IPS DF 6.9 (cell line): ENCODE measurements around the gene AADACL3.

ENCODE experiments used
- DNase-seq: peaks from one replicate; pipeline ENCODE4 v3.0.0-alpha.2; 2013; ENCODE audit warnings: low read depth, low spot score
- H3K27ac ChIP-seq: one replicate; pipeline ENCODE4 v1.5.1; 2013; ENCODE audit warnings: low read length, control low read depth
- H3K27me3 ChIP-seq: 2 replicates; pipeline ENCODE4 v1.6.1; 2013; ENCODE audit warnings: mild to moderate bottlenecking, low read length; ENCODE audit not compliant: control insufficient read depth, insufficient read depth
- H3K36me3 ChIP-seq: 2 replicates; pipeline ENCODE4 v1.6.1; 2013; ENCODE audit warnings: low read length; ENCODE audit not compliant: control insufficient read depth, insufficient read depth
- H3K4me1 ChIP-seq: 2 replicates; pipeline ENCODE4 v1.6.1; 2013; ENCODE audit warnings: low read length; ENCODE audit not compliant: control insufficient read depth, insufficient read depth
- H3K4me3 ChIP-seq: 2 replicates; pipeline ENCODE4 v1.5.1; 2013; ENCODE audit warnings: mild to moderate bottlenecking, low read length
- H3K9me3 ChIP-seq: 2 replicates; pipeline ENCODE4 v1.6.1; 2013; ENCODE audit warnings: low read length, inconsistent platforms; ENCODE audit not compliant: control insufficient read depth, insufficient read depth
- WGBS: extraction: QIAGEN DNeasy Blood & Tissue Kit; methylation state at CpG from one replicate; pipeline ENCODE4 v1.1.7; 2013; ENCODE audit warnings: mixed read lengths, missing lambda C conversion rate; ENCODE audit not compliant: insufficient read length, insufficient coverage; 5-methylcytosine and 5-hydroxymethylcytosine counted together

Gene AADACL3

DNA sequence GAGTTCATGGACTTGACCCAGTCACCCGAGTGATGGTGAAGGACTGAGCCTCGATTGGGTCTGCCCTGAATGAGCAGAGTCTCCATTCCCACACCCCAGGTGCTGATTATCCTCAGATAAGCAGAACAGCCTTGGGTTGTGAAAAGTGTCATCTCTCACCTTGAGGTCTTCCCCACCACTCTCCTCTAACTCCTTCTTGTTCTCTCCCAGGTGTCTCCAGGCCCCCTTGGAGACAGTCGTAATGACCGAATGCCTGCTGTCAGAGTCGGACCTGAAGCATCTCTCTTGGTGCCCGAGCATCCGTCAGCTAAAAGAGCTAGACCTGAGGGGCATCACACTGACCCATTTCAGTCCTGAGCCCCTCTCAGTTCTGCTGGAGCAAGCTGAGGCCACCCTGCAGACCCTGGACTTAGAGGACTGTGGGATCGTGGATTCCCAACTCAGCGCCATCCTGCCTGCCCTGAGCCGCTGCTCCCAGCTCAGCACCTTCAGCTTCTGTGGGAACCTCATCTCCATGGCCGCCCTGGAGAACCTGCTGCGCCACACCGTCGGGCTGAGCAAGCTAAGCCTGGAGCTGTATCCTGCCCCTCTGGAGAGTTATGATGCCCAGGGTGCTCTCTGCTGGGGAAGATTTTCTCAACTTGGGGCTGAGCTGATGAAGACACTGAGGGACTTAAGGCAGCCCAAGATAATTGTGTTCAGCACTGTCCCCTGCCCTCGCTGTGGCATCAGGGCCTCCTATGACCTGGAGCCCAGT is 61.1 kb downstream of the AADACL3 start:
- Histone ChIP-seq H3K36me3 (no peaks in the 10 kb centered on the region), H3K9me3 (no peaks in the 10 kb centered on the region), H3K4me1 (no peaks in the 10 kb centered on the region), H3K4me3 (no peak overlapping the region), H3K27me3 (no peaks in the 10 kb centered on the region), H3K27ac (no peak overlapping the region)
- no CpG with 5 or more reads among the region's 15 CpGs for WGBS
- DNase-seq, result no peak
